Fibroblast of skin of back (primary cell): Measurements from ENCODE around the gene GAK.

ENCODE experiments used
- DNase-seq: peaks from one replicate; pipeline ENCODE4 v3.0.0-alpha.2; 2013

GAK gene

DNA sequence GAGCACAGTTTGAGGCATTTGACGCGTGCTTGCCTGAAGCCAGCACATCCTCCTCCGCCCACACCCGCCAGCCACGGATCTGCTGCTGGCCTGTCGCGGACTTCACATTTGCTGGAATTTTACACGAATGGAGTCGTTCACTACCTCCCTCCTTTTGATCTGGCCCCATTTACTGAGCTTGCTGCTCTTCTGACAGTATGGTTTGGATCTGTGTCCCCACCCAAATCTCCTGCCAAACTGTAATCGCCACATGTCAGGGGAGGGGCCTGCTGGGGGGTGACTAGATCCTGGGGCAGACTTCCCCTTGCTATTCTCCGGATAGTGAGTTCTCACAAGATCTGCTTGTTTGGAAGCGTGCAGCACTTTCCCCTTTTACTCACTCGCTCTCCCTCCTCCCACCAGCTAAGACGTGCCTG is 86.3 kb downstream of the GAK start:
- DNase-seq, result peak; percentile 11

DNA sequence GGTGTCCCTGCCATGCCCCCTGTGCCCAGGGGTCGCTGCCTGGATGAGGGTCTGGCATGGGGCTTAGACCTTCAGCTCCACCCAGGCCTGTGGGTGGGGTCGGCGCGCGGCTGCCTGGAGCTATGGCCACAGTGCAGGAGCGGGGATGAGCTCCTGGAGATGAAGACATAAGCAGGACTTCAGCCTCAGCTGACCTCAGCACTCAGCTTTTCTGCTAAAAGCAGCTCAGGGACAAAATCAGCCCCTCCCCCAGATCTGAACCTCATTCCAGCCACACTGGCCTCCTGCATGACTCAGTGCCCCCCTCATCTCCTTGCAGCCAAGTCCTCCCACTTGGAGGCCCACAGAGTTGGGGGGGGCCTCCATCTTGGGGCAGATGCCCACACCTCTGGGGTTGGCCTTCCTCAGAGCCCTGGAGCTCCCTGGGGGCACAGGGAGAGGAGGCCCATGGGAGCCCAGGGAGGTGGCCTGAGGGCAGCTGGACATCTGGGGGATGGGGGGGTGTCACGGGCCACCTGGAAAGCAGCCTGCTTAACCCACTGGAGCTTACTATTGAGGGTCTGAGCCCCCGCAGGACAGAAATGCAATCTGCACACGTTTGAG is 86.8 kb downstream of the GAK start:
- peak; percentile 12 for DNase-seq

DNA sequence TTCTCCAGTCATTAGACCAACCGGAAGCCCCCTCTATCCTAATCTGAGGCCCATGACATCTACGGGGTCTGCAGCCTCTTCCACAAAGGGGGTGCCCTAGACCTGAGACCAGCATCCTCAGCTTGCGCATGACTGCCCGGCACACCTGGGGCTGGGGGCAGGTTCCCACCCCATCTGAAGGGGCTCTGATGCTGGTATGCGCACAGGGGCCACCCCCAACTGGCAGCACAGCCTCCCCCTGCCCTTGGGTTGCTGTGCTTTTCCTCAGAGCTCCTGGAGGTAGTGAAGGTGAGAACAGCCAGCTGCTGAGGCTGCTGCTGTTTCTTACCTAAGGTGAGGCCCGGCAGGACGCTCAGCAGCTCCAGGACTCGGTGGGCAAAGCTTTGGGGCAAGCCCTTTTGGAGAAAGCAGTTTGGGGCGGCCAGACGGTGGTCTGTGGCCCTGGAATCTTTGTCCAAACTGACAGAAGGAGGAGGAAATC is 87.3 kb downstream of the GAK start:
- no peak for DNase-seq

DNA sequence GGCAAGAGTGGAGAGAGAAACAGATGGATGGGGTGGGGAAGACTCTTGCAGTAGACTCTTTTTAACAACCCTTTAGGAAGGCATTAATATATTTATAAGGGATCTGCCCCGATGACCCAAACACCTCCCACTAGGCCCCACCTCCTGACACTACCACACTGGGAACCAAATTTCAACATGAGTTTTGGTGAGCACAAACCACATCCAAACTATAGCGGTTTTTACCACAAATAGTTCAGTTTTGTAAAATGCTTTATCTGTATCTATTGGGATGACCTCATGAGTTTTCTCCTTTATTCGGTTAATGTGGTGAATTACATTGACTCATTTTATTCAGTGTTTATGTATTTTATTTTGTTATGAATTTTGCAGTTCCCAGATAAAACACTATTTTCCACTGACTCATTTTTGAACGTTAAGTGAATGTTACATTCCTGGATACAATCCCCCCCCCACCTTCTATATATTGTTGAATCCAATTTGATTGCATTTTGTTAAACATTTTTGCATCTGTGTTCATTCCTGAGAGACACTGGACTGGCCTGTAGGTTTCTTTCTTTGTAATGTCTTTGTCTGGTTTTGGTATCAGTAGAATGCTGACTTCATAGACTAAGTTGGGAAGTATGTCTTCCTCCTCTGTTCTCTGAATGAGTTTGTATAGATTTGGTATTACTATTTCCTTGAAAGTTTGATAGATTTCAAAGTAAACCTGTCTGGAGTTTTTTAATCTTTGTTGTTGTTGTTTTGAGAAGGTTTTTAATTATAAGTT is 92.3 kb downstream of the GAK start:
- DNase-seq, result no peak

DNA sequence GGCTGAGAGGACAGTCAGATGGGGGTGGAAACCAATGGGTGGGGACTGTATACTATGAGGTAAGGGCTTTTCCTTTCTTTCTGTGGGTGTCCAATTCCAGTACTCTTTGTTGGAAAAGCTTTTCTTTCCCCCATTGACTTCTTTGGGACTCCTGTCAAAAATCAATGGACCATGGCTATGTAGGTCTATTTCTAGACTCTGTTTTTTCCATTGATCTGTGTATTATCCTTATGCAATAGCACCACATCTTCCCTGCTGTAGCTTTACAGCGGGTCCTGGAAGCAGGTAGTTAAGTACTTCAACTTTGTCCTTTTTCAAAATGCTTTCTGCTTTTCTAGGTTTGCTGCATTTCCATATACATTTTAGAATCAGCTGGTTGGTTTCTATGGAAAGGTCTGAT is 94.3 kb downstream of the GAK start:
- DNase-seq, result no peak

DNA sequence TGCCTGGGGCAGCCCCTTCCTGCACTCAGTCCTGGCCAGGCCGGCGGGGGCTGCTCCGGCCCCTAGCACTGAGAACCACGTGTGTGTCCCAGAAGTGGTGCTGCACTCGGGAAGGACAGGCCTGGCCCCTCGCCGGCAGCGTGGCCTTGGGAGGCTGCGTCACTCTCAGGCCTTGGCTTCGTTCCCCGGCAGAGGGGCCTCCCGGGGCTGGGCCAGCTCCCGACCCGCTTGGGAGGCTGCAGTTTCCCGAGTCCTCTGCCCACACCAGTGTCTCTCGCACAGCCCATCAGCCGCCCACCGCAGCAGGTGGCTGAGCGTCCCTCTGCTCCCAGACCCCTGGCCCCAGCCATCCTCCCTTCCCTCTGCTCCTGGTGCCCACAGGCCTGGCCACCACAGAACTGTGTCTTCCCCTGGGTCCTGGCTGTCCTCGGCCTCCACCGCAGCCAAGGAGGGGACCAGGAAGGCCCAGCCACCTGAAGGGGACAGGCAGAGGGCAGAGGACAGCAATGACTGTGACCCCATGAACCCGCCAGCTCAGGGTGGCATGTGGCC is 95.3 kb downstream of the GAK start:
- DNase-seq, result no peak

DNA sequence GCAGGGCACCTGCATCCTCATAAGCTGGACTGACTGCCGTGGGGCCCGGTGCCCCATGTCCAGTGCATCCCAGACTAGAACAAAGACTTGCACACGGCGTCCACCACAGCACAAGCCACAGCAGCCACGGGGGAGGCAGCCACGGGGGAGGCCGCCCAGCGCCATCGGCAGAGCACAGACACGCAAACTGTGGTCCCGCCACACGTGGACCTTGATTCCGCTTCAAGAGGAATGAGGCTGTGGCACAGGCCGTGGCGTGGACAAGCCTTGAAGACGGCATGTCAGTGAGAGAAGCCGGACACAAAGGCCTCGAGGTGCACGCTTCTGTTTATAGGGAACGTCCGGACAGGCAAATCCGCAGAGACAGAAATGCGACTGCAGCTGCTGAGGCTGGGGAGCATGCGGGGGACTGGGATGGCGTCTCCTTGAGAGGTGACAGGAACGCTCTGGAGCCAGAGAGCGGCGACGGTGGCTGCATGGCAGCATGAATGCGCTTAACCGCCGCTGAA is 96.1 kb downstream of the GAK start:
- DNase-seq, result no peak

DNA sequence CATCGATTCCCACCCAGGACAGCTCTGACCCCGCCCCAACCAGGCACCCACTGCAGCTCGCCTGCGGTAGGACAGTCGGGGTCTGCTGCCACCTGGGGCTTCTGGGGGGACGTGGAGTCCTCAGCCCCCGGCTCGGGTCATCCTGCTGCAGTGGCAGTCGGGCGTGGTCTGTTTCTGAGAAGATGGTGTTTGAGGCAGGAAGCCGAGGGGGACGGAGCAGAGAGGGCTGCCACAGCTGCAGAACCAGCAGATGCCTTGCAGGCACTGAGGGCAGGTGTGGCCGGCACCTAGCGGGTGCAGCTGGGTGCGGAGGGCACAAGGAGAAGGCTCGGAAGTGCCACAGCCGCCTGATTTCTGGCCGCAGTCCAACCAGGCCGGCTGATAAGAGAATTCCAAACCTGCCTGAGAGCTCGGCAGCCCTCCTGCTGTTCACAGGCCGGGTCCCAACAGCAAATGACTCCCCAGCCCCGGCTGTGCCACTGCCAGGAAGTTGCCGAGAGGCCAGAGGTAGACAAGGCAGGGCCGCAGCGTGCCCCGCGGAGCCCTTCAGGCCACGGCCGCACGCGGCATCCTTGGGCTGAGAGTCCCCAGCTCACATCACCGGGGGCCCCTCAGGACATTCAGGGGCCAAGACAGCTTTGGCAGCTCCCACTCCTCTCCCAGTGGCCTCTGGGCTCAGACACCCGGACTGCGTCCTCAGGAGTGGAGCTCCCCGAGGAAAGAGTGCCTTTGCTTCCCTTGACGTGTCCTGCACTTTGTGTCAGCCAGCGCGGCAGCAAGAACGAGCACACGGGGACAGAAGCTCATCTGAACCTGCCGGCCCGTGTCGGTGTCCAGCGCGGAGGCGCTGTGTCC is 96.7 kb downstream of the GAK start:
- DNase-seq, result no peak

DNA sequence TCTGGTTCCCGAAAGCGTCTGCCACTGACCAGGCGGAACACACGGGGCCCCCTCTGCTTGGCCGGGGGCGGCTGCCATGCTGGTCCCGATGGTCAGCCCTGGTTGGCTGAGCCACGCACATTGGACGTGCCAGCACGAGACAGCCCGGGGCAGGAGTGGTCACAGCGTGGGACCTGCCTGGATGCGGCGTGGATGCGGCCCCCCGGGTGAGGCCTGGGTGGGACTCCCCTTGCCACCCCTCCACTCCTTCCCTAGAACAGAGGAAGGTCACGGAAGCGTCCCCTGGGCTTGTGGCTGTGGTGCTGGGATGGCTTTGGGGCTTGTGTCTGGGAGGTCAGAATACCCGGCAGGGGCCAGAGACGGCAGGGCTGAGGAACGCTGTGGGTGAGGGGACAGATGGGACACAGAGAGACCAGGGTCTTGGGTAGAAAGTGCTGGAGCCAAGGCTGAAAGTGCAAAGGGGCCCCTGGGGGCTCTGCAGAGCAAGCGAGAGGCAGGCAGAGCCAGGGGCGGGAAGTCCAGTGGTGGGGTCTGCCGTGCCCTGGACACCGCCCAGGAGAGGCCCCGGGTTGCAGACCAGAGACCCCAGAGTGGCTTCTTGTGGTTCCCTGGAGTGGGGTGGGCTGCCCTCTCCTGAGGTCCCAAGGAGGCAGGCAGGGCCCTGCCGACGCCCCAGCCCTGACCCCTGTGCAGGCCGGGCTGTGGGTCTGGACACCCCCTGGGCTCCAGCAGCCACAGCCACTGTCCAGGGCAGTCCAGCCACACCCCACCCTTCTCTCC is 97.6 kb downstream of the GAK start:
- DNase-seq, result no peak

DNA sequence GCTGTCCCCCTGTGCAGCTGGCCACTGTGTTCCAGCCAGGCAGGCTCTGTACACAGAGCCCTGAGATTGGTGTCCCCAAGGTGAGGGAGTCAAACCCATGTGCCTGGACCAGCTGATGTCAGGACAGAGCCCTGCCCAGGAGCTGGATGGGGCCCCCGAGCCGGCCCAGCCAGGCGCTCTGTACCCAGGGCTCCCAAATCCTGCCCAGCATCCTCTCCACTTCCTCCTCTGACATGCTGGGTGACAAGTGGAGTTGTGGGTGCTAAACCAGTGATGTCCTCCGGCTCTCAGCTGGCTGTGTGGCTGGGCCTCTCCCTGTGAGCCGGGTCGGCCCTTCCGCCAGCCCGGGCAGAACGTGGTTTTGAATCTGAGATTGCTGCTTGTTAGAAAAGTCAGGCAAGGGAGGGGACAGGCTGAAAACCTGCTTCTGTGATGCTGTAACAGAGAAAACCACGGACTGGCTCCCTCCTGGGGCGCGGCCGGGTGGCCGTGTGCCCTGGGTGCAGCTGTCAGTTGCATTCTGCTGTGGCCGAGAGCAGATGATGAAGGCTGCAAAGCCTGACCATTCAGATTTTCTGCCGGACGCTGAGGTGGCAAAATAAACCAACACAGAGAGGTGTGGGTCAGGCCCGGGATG is 98.3 kb downstream of the GAK start:
- no peak for DNase-seq

DNA sequence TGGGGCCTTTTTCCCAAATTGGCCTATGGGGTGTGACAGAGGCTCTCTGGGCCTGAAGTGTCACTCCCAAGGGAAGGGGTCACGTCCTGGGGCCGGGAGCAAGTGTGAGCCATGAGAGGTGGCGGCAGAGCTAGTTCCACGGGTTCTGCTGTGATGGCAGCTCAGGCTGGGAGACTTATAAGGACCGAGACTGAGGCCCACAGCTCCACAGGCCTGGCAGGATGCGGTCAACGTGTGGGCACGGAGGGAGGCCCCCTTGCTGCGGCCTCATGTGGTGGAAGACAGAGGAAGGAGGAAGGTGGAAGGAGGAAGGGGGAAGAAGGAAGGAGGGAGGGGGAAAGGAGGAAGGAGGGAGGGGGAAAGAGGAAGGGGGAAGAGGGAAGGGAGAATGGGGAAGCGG is 99.0 kb downstream of the GAK start:
- DNase-seq, result no peak

DNA sequence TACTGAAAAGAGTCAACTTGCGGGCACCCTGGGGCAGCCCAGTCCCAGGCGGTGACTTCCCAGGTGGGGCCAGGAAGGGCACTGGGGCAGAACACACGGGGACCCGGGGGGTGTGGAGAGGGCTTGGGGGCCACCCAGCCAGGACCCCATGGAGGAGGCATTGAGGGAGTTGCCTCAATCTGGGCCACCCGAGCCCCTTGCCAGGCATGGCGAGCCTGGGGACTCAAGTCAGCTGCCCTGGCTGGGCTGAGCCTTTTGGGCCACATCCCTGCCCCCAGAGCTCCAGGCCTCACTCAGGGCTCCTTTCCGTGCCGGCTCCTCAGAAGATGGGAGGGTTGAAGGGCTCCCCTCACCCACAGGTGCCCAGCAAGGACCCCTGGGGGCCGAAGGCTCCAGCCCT is 99.6 kb downstream of the GAK start:
- DNase-seq, result no peak

DNA sequence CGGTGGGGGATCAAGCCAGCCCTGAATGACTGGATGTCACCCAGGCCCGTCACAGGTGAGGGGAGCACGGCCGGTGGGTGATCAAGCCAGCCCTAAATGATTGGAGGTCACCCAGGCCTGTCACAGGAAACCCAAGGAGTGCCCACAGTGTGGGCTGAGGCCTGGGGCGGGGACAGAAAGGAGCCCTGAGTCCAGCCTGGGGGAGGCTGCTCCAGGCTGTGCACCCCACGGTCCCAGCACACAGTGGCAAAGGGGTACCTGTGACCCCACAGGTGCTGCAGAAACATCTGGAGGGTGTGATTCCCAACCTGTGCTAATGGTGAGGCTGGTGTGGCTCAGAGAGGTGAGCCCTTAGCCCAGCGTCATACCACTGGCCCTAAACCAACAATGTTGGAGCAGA is 100.0 kb downstream of the GAK start:
- DNase-seq, result no peak

DNA sequence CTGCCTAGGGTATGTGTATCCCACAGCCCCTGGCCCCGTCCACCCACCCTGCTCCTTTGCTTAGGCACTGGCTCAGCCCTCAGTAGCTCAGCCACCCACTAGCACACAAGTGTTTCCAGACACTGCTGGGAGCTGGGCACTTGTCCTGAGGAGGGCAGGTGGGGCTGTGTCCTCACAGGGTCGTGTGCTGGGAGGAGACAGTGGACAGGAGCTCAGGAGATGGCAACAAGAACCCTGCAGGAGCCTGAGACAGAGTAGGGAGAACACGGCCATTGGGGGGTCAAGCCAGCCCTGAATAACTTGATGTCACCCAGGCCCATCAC is 100.7 kb downstream of the GAK start:
- no peak for DNase-seq

DNA sequence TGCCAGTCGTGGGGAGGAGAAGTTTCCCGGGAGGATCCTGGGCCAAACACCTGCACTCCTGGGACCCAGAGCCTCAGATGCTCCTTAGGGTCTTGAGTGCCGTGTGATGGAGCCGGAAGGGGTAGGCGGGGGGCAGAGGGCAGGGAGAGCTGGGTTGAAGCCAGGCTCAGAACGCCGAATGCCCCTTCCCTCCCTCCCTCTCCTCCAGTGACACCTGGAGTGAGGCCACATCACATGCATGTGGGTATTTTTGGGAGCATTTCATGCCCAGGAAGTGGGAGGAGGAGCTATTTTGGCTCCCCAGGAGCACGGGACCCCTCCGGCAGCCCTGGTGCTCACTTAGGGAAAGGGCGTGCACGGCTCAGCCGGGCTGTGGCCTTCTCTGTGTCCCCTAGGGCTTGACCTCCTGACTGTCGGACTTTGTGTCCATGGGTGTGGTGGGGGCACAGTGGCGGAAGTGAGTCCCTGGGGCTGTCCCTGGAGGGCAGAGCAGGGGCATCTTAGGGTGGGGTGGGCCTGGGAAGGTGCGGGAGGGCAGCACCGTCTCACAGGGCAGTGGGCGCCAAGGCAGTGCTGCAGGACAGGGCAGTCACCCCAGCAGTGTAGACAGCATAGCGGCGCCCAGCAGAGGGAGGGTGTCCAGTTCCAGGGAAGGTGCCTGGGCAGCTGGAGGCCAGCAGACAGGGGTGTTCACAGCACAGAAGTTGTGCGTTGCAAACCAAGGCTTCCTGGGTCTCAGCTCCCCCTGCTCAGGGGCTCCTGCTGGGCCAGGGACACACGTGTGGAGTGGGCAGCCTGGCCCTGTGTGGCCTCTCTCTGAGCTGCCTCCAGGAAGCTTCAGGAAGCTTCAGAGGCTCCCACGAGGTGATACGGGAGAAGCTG is 101.3 kb downstream of the GAK start:
- DNase-seq, result no peak

DNA sequence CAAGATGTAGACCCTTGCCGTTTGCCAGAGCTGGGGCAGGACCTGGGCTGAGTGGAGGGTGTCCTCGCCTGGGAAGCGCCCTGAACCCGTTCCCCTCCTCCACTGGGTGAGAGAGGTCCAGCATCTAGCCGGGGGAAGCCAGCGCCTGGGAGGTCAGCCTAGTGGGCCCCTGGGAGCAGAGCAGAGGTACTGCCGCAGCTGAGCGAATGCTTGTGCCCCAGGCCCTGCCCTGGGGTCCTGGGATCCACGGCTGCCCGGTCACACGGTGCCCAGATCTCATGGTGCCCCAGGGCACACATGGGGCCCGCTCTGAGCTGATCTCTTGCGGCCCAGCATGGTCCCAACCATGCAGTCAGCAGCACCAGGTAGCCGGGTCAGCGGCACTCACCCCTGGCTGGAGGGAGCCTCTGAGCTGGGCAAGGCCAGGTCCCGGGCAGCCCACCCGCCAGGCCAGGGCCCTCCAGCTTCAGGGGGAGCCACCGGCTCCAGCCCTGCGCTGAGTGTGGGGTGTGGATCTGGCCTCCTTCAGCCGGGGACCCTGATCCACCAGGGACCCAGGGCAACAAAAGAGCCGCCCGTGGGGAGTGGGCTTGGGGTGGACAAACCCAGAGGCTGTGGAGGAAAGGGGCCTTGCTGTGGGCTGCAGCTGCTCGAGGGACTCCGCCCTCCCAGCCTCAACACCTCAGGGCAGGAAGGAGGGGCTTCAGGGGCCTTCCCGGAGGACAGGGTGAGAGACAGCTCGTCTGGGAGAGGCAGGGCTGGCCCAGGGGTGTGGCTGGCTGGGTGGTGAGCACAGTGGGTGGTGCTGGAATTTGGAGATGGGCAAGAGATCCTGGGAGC is 102.1 kb downstream of the GAK start:
- DNase-seq, result no peak

DNA sequence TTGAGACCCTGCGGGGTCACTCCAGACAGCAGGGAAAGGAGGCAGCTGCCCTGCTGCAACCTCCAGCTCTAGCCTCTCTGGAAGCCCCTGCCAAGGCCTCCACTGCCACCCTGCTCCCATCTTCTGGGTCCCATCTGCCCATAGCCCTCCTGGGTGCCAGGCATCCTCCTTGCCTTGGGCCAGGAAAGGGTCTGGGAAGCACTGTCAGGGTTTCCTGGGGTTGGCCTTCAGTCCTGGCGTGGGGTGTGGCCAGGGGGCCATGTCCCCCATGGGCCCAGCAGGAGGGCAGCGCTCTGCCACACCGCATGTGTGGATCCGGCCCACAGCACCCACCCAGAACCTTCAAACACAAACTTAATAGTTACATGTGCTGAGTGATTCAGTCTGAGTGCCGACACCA is 102.8 kb downstream of the GAK start:
- DNase-seq, result no peak

DNA sequence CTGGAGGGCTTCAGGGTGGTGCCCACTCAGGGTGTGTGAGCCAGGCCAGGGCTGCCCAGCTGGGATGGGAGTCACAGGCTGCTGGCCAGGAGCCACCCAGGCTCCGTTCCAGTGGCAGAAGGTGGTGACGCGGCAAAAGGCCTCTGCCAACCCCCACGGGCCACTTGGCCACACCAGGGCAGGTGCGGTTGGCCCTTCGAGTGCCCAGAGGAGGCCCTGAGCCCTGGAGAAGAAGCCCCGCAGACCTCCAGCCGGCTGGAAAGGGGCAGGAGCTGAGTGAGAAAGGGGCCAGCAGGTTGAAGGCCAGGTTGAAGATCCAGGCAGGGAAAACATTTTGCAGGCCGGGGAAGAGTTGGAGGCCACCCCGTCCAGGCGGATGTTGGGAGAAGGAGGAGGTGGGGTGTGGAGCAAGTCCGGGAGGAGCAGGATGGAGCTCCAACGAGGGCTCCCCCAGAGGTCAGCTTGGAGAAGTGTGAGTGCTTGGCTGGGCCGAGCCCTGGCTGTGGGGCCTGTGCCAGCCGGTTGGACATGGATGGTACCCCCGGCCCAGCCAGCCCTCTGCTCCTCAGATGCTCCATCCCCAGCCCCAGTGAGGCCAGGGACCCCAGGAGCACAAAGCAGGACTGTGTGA is 103.4 kb downstream of the GAK start:
- DNase-seq, result peak; percentile 9
